ENCODE data around the gene SPDYE3.
"Not testable (repeated sequence)": the region's sequence is repeated elsewhere in the genome, so short reads cannot be mapped to it uniquely, and the experiment has no call there.

DNA sequence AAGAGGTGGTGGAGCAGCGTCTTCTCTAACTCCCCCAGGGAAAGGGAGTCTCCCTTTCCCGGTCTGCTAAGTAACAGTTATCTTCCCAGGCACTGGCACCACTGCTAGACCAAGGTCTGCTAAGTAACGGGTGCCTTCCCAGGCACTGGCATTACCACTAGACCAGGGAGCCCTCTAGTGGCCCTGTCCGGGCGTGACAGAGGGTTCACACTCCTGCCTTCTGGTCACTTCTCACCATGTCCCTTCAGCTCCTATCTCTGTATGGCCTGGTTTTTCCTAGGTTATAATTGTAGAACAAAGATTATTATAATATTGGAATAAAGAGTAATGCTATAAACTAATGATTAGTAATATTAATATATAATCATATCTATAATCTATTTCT lies 37.8 kb downstream of the SPDYE3 start:
- TF ChIP-seq, protein P1, sequence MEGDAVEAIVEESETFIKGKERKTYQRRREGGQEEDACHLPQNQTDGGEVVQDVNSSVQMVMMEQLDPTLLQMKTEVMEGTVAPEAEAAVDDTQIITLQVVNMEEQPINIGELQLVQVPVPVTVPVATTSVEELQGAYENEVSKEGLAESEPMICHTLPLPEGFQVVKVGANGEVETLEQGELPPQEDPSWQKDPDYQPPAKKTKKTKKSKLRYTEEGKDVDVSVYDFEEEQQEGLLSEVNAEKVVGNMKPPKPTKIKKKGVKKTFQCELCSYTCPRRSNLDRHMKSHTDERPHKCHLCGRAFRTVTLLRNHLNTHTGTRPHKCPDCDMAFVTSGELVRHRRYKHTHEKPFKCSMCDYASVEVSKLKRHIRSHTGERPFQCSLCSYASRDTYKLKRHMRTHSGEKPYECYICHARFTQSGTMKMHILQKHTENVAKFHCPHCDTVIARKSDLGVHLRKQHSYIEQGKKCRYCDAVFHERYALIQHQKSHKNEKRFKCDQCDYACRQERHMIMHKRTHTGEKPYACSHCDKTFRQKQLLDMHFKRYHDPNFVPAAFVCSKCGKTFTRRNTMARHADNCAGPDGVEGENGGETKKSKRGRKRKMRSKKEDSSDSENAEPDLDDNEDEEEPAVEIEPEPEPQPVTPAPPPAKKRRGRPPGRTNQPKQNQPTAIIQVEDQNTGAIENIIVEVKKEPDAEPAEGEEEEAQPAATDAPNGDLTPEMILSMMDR (IDR thresholded peaks at IDR 0.05): not testable (repeated sequence)
- not testable (repeated sequence) for TF ChIP-seq POLR2A (IDR thresholded peaks at IDR 0.05)

Data from lower leg skin (tissue), 3 donors.